ENCODE results near the gene ERBB4. TPM values are rescaled to one million over a fixed set of nuclear protein-coding genes. Genes with fewer than 3 reads are reported as not detected.
"Not testable (repeated sequence)": the region's sequence is repeated elsewhere in the genome, so short reads cannot be mapped to it uniquely, and the experiment has no call there.

The ERBB4 gene
- total RNA-seq, 1 donor from 2014 or later, result 12.4 TPM

DNA sequence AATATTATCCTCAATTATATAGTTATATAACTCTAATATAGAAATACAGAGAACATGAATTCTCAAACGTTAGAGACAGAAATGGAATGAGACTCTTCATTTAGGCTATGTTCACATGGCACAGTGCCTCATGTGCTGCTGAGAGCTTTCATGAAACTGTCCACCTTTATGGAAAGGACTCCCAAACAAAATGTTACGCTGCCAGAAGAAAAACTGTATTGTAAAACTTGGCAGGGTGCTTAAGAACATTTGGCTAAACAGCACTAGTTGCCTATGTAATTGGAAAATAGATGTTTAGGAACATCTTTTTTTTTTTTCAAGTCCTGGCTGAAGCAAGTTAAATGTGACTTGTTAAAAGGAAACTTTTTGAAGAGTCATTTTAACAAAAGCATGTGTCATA lies 396.0 kb downstream of the ERBB4 start:
- no peak for DNase-seq (ENCODE audit: missing footprints)
- ATAC-seq, result no peak
- intact Hi-C loops (cut with DNase I), result no loop called here

DNA sequence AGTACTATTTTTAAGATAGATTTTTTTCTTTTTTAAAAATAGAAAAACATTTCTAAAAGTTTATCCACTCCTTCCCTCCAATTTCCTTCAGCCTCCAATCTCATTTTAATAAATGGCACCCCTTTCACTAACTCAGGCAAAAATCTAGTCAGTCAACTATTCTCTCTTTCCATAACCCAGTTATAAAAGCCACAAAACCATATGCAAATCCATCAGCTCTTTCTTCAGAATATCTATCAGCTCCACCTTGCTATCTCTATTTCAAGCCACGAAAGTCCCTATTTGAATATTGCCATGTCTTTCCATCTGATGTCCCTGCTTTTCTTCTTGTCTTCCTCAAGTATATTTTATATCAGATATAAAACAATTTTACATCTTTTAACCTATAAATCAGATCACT lies 397.1 kb downstream of the ERBB4 start:
- no peak for DNase-seq (ENCODE audit: missing footprints)
- intact Hi-C loops (cut with DNase I), result no loop called here
- ATAC-seq, result no peak

DNA sequence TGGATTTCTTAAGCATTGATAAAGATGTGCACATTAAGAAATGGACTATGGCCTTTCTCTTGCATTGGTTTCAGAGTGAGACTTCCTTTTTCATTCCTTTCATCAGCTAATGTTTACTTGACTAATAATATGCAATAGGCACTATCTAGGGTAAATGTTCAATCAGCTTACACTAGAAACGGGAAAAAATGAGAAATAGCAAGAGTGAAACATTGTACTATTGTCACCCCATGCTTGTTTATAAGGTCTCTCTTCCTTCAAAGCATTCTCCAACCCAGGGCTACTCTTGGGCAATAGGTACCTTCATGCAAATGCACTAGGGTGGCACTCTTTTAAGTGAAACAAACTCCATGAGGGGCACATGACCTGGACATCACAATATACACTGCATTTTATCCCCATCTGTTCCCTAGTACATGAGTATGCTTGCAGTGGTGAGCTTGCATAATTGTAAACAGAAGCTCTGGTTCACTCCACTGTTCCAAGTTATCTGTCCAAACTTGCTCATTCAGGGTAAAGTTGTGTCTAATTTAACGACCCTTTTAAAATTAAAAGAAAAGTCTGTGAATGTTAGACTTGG lies 402.3 kb downstream of the ERBB4 start:
- ATAC-seq, result no peak

DNA sequence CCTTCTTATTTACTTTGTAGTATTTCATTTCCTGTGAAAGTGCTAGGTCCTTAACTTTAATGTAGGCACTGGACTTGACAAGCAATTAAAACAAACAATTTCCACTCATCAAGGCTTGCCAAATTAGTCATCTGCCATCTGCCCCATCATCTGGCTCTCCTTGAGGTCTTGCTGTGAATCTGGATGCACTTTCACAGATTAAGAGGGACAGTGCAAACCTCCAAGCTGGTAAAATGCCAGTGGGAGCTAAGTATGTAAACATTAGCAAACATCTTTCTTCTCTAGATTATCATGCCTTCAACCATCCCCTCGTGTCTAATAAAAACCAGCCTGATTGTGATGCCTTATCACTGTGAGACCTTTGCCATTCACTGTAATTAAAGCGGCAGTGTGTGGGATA lies 402.9 kb downstream of the ERBB4 start:
- intact Hi-C loops (cut with DNase I), result no loop called here
- ATAC-seq, result no peak

More for the DNA sequence above, 402.3 kb downstream of the ERBB4 start:
- DNase-seq (ENCODE audit: missing footprints), result no peak
- intact Hi-C loops (cut with DNase I), result no loop called here

DNA sequence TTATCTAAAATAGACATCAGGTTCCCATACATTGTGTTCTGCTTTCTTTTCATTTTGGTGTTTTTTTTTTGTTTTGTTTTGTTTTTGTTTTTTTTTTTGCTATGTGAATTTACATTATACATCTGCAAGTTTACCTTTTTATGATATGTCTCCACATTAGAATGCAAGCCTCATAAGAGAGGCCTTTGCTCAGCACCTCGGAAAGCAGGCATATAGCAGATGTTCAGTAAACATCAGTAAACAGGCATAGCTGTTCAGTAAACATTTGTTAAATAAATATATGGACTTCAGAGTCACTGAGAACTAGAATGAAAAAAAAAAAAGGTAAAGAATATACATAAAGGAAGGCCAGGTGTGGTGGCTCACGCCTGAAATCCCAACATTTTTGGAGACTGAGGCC lies 405.3 kb downstream of the ERBB4 start:
- DNase-seq (ENCODE audit: missing footprints) (no peak), ATAC-seq (no peak)
- intact Hi-C loops (cut with DNase I), result no loop called here

More for the DNA sequence above, 402.9 kb downstream of the ERBB4 start:
- no peak for DNase-seq (ENCODE audit: missing footprints)

DNA sequence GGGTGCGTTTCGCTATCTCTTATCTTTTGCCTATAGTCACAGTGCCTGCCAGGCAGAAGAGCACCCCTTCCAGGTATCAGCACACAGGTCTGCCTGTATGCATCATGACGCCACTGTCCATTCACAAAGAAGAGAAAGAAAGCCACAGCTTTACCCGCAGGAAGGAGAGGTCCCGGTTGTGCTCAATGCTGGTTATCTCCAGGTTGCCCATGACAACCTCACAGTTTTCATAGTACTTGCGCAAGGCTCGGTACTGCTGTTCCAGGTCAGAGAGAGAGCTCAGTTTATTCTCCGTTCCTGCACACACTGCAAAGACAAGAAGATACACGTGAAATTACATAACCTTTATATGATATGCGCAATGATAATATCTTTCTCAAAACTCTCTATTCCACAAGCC lies 414.0 kb downstream of the ERBB4 start:
- DNase-seq (ENCODE audit: missing footprints) (no peak), ATAC-seq (peak; percentile 76)

DNA sequence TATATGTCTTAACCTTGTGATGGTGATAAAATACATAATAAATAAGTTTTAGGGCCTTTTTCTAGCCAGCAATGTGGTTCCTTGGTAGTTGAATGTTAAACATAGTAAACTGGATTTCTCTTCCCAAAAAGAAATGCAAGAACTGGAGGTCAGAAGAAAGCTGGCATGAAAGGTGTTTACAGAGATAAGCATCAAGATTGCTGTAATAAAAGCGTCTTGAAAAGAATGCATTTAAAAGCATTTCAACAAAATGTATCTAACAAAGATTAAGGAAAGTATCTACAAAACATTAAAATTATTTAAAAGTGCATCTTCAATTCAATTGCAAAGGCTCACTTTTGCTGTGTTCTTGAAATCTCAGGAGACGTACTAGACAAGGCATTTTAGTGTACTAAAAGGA lies 419.0 kb downstream of the ERBB4 start:
- ATAC-seq, result no peak
- intact Hi-C loops (cut with DNase I), result no loop called here
- DNase-seq (ENCODE audit: missing footprints), result no peak

More for the DNA sequence above, 414.0 kb downstream of the ERBB4 start:
- intact Hi-C loops (cut with DNase I), result no loop called here

DNA sequence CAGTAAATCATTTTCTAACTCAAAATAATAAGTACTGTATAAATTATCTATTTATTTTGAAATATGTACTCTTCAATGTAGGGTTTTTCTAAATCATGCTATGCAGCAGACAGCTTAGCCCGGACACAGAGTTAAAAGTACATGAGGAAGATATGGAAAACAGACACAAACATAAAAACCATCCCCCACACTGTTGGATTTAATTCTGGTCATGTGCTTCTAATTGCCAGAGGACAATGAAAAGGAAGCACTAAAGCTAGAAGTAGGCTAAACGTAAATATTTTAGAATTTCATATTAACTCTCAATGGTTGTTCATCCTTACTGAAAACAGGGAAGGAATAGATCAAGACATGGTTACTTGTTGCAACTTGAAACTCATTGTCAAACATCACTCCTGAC lies 420.7 kb downstream of the ERBB4 start:
- no peak for ATAC-seq

DNA sequence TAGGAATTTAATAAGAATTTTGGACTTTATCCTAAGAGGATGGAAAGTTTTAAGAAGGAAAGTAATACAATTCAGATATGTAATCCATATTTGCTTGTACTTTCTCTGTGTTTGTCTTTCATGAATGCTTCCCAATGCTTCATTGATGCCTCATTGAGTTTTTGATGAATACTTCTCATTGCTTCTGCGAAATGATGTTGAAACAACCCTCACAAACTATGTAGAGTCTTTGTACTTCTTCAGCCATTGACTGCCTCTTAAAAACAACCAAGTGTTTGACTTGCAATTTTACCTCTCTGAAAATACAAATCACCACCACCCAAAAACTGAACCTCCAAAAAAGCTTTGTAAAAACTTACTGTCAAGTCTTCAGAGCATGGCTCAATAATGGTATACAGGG lies 424.1 kb downstream of the ERBB4 start:
- ATAC-seq, result no peak
- DNase-seq (ENCODE audit: missing footprints), result no peak
- intact Hi-C loops (cut with DNase I), result no loop called here

More for the DNA sequence above, 420.7 kb downstream of the ERBB4 start:
- DNase-seq (ENCODE audit: missing footprints), result no peak
- intact Hi-C loops (cut with DNase I), result no loop called here

DNA sequence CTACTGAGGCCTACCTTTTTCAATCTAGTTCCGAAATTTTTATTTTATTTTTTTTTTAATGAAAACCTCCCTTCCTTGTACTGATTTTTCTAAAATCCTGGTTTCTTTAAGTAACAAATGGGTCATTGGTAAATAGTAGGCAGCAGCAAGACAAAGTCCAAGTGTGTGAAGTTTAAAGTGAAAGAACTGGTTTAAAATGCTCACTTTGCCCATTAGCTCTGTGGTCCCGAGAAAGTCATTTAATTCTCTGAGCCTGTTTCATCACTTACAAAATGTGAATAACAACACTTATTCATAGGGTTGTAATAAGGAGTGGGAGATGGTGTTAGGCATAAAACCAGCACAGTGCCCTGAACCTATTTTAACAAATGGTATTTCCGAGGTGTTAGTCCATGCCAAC lies 426.2 kb downstream of the ERBB4 start:
- no peak for ATAC-seq
- DNase-seq (ENCODE audit: missing footprints), result no peak
- intact Hi-C loops (cut with DNase I), result no loop called here

DNA sequence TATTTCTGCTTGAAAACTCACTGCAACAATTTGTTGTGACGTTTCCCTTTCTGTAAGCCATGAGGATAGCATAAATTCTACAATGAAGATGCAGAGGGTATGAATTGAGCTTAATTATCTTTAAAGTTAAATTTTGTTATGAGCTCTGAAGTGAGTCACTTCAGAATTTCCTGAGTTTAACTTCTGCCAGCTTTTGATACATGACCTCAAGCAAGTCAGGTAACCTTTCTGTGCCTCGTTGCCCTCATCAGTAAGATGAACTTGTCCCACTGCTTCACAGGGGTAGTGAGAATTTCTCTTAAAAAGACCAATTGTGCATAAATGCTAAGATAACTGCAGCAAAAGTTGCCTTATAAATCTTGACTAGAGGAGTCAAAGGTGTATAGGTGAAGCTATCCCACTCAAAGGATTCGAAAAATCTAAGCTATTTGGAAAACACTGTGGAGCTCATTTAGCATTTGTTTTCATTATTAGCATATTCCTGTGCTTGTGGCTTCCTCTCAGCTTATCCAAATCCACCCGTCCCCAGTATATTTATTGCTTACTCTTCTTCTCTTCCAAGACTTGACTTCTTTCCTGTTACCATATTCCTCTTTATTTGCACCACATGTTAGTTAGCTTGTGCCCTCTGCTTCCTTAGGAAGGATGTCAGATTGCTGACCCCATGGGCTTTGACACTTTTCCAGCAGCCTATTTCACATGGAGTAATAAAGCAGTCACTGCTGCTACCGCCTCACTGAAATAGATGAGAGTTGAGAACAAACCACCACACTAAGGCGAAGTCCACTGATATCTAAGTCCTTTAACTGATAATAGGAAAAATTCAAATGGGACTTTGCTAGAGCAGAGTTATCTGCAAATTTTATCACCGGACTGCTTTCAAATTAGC lies 428.6 kb downstream of the ERBB4 start:
- DNase-seq (ENCODE audit: missing footprints) (no peak), ATAC-seq (no peak)
- intact Hi-C loops (cut with DNase I), result no loop called here

DNA sequence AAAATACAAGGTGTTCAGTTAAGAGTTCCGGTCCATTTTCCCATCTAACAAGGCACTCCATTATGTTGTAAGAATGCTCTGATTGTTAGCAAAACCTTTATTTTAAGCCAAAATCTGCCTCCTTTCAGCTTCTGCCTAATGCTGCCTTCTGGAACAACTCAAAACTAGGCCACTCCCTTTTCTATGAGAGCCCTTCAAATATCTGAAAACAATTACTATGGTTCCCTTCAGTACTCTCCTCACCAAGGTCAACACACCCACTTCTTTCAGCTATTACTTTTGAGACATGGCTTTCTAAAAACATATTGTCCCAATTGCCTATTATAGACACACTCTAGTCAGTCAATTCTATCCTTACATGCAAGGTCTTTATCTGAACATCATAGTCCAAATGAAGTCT lies 429.4 kb downstream of the ERBB4 start:
- intact Hi-C loops (cut with DNase I), result no loop called here
- ATAC-seq (no peak), DNase-seq (ENCODE audit: missing footprints) (no peak)

DNA sequence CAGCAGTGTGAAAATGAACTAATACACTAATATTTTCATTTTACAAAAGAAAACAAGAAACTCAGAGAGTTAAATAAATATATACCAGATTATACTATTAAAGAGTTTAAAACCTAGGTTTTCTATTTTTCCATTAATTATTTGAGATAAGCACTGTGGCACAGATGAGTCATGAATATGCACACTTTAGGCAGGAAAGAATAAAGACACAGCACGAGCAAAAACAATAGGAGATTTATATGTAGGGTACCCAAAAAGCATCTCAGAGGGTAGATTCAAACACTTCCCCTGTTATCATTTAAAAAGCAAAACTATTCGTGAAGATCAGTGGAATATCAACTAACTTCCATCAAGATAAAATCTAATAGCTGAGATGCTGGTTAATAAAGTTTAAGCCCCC lies 430.6 kb downstream of the ERBB4 start:
- ATAC-seq, result no peak
- intact Hi-C loops (cut with DNase I), result no loop called here
- no peak for DNase-seq (ENCODE audit: missing footprints)

DNA sequence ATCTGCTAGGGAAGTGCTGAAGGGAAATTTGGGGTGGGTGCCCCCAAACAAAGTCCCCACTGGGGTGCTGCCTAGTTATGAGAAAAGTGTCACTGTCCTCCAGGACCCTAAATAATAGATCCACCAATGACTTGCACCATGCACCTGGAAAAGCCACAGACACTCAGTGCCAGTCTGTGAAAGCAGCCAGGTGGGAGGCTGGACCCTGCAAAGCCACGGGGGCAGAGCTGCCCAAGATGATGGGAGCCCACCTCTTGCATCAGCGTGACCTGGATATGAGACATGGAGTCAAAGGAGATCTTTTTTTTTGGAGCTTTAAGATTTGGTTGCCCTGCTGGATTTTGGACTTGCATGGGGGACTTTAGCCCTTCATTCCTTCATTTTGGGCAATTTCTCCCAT lies 431.6 kb downstream of the ERBB4 start:
- intact Hi-C loops (cut with DNase I), result no loop called here
- ATAC-seq (no peak), DNase-seq (ENCODE audit: missing footprints) (no peak)

DNA sequence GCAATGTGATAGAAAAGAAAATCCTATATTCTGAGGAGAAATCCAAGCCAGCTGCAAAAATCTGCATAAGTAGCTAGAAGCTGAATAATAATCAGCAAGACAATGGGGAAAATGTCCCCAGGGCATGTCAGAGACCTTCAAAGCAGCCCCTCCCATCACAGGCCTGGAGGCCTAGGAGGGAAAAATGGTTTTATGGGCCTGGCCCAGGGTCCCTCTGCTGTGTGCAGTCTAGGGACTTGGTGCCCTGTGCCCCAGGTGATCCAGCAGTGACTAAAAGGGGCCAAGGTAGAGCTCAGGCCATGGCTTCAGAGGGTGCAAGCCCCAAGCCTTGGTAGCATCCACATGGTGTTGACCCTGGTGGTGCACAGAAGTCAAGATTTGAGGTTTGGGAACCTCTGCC lies 432.1 kb downstream of the ERBB4 start:
- intact Hi-C loops (cut with DNase I); ATAC-seq: not testable (repeated sequence)

DNA sequence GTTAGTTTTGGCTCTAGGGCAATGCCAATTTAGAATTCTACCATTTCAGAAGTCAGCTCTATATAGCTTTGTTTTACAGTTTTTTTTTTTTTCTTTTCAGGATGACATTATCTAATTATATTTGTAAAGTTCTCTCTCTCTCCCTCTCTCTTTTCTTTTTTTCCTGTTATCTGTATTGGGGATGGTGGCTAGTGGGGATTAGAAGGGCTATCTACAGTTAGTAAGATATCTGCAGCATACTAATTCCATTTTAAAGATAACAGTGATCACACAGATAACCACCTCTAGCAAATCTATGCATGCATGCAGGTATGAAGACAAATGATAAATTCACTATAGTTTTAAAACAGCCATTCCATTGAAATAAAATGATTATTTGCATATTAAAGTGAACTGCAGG lies 438.9 kb downstream of the ERBB4 start:
- no peak for ATAC-seq
- intact Hi-C loops (cut with DNase I), result no loop called here
- DNase-seq (ENCODE audit: missing footprints), result no peak

More for the DNA sequence above, 432.1 kb downstream of the ERBB4 start:
- not testable (repeated sequence) for DNase-seq (ENCODE audit: missing footprints)

DNA sequence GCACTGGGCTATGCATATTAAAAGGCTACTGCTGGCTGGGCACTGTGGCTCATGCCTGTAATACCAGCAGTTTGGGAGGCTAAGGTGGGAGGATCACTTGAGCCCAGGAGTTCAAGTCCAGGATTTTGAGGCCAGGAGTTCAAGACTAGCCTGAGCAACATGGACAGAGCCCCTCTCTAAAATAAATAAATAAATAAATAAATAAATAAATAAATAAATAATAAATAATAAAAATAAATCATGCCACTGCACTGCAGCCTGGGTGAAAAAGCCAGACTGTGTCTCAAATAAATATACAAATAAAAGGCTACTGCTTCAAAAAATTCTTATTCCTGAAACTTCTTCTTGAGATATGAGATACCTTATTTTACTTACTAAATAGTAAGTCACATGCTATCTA lies 439.6 kb downstream of the ERBB4 start:
- DNase-seq (ENCODE audit: missing footprints) (no peak), ATAC-seq (no peak)
- intact Hi-C loops (cut with DNase I), result no loop called here

DNA sequence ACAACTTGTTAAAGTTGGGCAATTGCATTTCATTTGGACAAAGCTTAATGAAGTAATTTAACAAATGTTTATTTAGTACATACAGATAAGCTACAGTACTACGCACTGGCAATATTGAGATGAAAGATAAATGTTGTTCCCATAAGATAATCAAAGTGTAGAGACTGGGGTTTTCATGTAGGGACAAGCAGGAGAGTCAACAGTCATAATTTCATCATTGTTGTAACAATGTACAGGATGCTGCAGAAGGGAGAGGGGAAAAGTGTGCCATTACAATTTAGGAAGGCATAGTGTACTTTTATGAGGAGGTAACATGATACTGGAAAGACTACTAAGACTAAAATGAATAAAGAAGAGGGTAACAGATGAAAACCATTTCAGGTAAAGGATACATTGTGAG lies 441.6 kb downstream of the ERBB4 start:
- ATAC-seq (no peak), DNase-seq (ENCODE audit: missing footprints) (no peak)
- intact Hi-C loops (cut with DNase I), result no loop called here

DNA sequence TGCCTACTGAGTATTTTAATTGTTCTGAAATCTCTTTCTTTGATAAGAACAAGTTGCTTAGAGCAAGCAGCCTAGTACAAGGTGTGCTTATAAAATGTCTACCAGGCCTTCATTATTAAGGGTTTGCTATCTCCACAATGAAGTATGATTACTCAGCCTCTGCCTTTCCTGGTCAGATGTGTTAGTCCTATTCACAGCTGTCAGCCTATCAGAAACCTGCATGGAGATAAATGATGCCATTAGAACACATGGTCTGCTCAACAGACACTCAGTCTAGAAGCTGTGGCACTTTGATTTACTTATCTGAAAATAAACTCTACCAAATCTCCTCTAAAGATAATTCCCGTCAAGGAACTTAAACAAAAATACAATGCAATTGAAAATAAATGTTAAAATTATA lies 448.7 kb downstream of the ERBB4 start:
- intact Hi-C loops (cut with DNase I), result no loop called here
- ATAC-seq, result no peak
- no peak for DNase-seq (ENCODE audit: missing footprints)

DNA sequence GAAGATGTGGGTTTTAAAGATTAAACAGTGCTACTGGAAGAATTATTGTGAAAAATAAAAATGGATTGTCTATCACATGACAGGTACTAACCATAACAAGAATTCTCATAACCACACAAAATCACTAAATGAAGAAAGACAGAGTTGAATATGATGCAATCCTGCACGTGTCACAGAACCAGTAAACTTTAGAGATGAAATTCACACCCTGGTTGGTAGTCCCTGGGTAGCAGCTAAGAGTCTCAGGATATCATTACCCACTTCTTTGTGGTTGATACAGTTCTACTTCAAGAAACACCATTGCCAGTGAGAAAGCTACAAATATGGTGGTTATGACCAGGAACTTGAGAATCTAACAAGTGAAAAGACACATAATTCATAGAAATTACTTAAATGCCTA lies 450.2 kb downstream of the ERBB4 start:
- no peak for DNase-seq (ENCODE audit: missing footprints)
- intact Hi-C loops (cut with DNase I), result no loop called here
- ATAC-seq, result no peak

Measured in Right ventricle myocardium inferior (tissue), 1 donor.